NCI-H1092 (cell line): ENCODE results near the gene IPO7.
A peak's percentile ranks its signal among the peaks of the same experiment; 100 is the strongest.
"Not testable (repeated sequence)": the region's sequence is repeated elsewhere in the genome, so short reads cannot be mapped to it uniquely, and the experiment has no call there.

ENCODE experiments used
- DNase-seq: peaks from one replicate; lab custom pipeline; 2025; lab: John Stamatoyannopoulos, UW

IPO7 gene

GRCh38 chr11:9399466-9399865 lies 15.0 kb downstream of the IPO7 start:
- DNase-seq: no peak

DNA sequence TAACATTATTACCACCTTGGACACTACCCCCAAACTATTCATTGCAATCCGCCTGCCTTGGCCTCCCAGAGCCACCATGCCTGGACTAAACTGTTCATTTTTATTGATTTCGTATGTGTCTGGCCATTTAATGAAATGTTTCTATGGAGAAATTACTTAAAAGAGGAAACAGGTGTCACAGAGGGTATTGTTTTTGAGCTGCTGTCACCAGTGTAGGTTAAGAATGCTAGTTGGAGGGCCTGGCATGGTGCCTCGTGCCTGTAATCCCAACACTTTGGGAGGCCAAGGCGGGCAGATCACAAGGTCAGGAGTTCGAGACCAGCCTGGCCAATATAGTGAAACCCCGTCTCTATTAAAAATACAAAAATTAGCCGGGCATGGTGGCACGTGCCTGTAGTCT lies 17.4 kb downstream of the IPO7 start:
- DNase-seq: not testable (repeated sequence)

DNA sequence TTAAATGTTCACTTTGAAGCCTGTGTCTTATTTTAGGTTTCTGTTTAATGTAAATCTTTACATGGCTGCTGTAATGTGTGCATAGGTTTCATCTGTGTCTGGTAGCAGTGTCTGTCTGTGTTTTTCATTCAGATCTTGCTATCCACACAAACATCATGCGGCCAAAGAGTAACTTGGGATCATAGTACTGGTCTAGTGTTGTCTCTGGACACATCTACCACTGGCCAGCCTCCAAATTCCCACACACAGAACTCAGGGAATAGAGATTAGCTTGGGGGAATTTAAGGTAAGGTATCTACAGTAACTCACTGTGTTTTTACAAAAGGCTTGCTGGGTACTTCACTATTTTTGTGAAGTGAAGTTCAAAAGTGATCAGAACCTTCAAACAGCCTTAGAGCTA lies 44.3 kb downstream of the IPO7 start:
- no peak for DNase-seq

DNA sequence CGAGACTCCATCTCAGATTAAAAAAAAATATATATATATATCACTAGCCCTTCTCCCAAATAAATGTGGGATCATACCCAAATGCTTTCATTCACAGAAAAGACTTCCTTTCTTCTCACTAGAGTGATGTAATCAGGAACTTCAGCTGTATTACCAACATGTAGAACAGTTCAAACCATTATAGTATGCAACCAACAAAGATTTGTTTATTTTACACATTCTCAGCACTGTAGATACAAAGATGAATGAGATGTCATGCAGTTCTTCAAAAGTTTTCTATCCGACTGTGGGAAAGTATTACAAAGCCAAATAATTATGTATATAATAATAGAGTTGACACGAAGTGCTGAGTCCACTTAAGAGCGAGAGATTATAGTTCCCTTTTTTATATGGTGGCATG lies 54.2 kb downstream of the IPO7 start:
- no peak for DNase-seq

DNA sequence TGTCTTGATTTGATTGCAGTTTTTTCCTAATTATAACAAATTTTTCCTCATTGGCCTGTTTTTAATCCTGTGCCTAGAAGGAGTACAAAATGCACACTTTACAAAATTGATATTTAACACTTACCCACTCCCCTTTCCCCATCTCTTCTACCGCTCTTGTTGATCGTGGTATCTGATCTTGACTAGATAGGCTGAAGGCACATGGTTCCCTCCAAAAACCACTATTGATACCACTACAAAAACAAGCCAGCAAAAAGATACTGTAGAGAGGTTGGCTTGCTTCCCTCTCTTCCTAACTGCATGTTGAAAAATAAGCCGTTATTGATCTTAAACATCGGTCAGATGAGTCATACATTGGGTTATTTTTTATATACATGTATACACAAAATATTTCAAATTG lies 61.8 kb downstream of the IPO7 start:
- no peak for DNase-seq

GRCh38 chr11:9448576-9449352 lies 64.3 kb downstream of the IPO7 start:
- DNase-seq: no peak

GRCh38 chr11:9452023-9452422 lies 67.6 kb downstream of the IPO7 start:
- not testable (repeated sequence) for DNase-seq

DNA sequence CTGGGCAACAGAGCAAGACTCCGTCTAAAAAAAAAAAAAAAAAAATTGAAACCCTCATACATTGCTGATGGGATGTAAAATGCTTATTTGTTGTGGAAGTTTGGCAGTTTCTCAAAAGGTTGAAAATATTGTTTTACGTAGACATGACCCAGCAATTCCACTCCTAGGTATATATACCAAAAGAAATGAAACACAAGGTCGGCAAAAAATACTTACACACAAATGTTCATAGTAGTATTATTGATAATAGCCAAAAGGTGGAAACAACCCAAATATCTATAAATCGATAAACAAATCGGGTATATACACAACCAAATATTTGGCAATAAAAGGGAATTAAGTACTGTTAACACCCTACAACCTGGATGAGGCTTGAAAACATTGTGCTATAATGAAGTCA lies 71.3 kb downstream of the IPO7 start:
- no peak for DNase-seq

GRCh38 chr11:9459667-9460321 lies 75.3 kb downstream of the IPO7 start:
- no peak for DNase-seq

GRCh38 chr11:9460322-9461062 lies 76.0 kb downstream of the IPO7 start, which contains the start of gene ZNF143:
ZNF143 (plus strand) TSS chr11:9461012; CDS start chr11:9471309, 10,297 bp downstream.
- DNase-seq: peak; percentile 100

GRCh38 chr11:9461063-9461759 lies 76.8 kb downstream of the IPO7 start:
- DNase-seq: peak; percentile 86

GRCh38 chr11:9461760-9462134 lies 77.3 kb downstream of the IPO7 start:
- DNase-seq: no peak

- DNase-seq: no peak
These were observed 77.8 kb downstream of the IPO7 start for GRCh38 chr11:9462172-9462799.

- DNase-seq: no peak
These were observed 78.5 kb downstream of the IPO7 start for GRCh38 chr11:9462806-9463537.

DNA sequence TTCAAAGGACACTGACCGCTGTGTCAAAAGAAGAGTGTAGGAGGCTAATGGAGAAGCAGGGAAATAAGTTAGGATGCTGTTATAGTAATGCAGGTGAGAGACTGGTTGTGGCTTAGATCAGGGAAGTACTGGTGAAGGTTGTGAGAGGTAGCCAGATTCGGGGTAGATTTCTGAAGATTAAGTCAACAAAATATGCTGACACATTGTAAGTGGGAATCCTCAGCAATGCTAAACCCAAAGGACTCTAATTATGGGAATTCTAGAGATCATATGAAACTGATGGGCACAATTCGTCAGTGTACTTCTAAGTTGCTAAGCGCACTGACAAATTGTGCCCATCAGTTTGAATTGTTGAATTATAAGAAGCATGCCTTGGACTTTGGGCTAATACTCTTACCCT lies 86.3 kb downstream of the IPO7 start:
- DNase-seq: no peak

- no peak for DNase-seq
These were observed 89.0 kb downstream of the IPO7 start for GRCh38 chr11:9473408-9473807.

- no peak for DNase-seq
These were observed 95.4 kb downstream of the IPO7 start for GRCh38 chr11:9479899-9480298.

GRCh38 chr11:9489080-9489765 lies 104.8 kb downstream of the IPO7 start:
- DNase-seq: no peak

GRCh38 chr11:9490376-9490775 lies 105.9 kb downstream of the IPO7 start:
- no peak for DNase-seq

DNA sequence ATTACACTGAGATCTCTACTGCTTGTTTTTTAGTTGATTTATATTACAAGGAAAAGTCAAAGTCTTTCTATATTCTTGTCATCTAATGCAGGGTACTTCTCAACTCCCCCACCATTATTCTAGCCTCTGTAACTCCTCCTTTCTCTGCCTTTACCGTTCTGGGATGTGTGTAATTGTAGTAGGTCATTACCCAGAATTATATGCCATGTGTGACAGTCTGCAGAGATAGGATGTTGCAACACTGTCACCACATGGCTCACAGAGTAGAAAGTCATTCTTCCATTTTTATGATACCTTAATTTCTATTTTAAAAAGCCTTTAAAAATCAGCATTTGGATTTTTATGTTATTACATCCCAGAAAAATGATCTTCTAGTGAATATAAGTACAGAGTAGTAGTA lies 109.0 kb downstream of the IPO7 start:
- no peak for DNase-seq

- no peak for DNase-seq
These were observed 109.9 kb downstream of the IPO7 start for GRCh38 chr11:9494316-9494715.
